ENCODE measurements around the gene LILRB1. TPM values are rescaled to one million over a fixed set of nuclear protein-coding genes. Genes with fewer than 3 reads are reported as not detected.
A peak's percentile ranks its signal among the peaks of the same experiment; 100 is the strongest.
"Not testable (repeated sequence)": the region's sequence is repeated elsewhere in the genome, so short reads cannot be mapped to it uniquely, and the experiment has no call there.

LILRB1 gene
- total and polyA plus RNA-seq, 2 of the 13 experiments (the other 11 are each of a cell fraction or from before 2014, with no cell fraction given), result not detected

GRCh38 chr19:54676210-54676834 is 46.0 kb downstream of the LILRB1 start:
- H4K20me1 ChIP-seq (ENCODE audit: insufficient read depth, low read length); H3K4me3 ChIP-seq (replicated peaks in 1 of 3; ENCODE audit: insufficient read depth in 1 of 3, low read depth in 2 of 3, low read length in 3 of 3); H3K79me2 ChIP-seq (ENCODE audit: insufficient read depth, low read length); BruUV-seq (replicated peaks); H3K27me3 ChIP-seq (ENCODE audit: control insufficient read depth in 1 of 2, insufficient read depth in 2 of 2, low read length in 2 of 2); POLR2A ChIA-PET; H3K27ac ChIP-seq (ENCODE audit: extremely low read length, insufficient read depth, low read length); H3K9ac ChIP-seq (ENCODE audit: insufficient read depth, low read depth, low read length); H3K4me1 ChIP-seq (ENCODE audit: insufficient read depth, low read length); H3K9me3 ChIP-seq (ENCODE audit: low read length); H3K36me3 ChIP-seq (replicated peaks in 1 of 2; ENCODE audit: control insufficient read depth in 1 of 2, insufficient read depth in 2 of 2, low read length in 2 of 2); H3K4me2 ChIP-seq (ENCODE audit: low read depth, low read length); H2AFZ ChIP-seq (ENCODE audit: low read length); ATAC-seq: not testable (repeated sequence)
- FAIRE-seq (peak; percentile 84), DNase-seq (ENCODE audit: low spot score) (peak; percentile 13)
- CTCF ChIA-PET (ENCODE audit: low intra/inter-chr PET ratio, low total read pairs), result interaction anchor here (0.7 to 1.9 kb wide), 3 partner anchors 23 to 198 kb away, joined by 4 to 10 read pairs (median 4); no protein-coding TSS in a partner anchor
- intact Hi-C loops (cut with micrococcal nuclease; ENCODE audit: unreplicated experiment) (loop anchor here (2.0 kb wide), 1 partner anchor 198 kb away; no protein-coding TSS in a partner anchor), in situ Hi-C loops (cut with HindIII; ENCODE audit: extremely low pct_ligation_motif_present, low pct_unique_long_range_greater_than_20kb) (loop anchor here (10.0 kb wide), 1 partner anchor 202 kb away; the partner anchor contains the start of gene CDC42EP5)
- TF ChIP-seq CTCF (CRISPR knock-in tag; IDR thresholded peaks at IDR 0.05) (peak; percentile 79), SMC3 (IDR thresholded peaks at IDR 0.05; ENCODE audit: low read length) (peak; percentile 55; the same call in 1 of the 2 replicates), RAD21 (CRISPR knock-in tag; IDR thresholded peaks at IDR 0.05) (peak; percentile 20; the same call in 1 of the 2 replicates), STAG1 (CRISPR knock-in tag; IDR thresholded peaks at IDR 0.05) (peak; percentile 60)
- whole genome bisulfite sequencing (ENCODE audit: low lambda C conversion rate), result 3% methylated on average over 10 of the region's 10 CpGs

DNA sequence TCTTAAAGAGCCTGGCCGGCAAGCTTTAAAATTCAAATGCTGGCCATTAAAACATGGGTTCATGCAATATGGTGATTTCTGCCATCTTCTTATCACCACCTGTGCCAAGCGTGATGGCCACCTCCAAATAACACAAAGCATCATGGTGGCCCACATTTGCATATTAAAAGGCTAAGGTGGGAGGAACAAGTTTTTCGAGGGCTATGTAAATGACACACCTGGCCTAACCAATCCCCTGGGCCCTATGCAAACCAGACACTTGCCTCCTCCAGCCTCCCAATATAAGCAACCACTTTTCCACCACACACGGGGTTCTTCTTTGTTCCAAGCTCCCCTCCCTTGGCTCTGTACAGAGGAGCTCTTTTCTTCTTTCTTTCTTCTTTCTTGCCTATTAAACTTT is 46.9 kb downstream of the LILRB1 start:
- in situ Hi-C loops (cut with HindIII; ENCODE audit: extremely low pct_ligation_motif_present, low pct_unique_long_range_greater_than_20kb), result loop anchor here (10.0 kb wide), 1 partner anchor 202 kb away; the partner anchor contains the start of gene CDC42EP5
- ChIA-PET POLR2A (no interaction called here), CTCF (ENCODE audit: low intra/inter-chr PET ratio, low total read pairs) (no interaction called here)
- Histone ChIP-seq H3K27ac (ENCODE audit: extremely low read length, insufficient read depth, low read length) (no peak overlapping the region), H3K36me3 (replicated peaks in 1 of 2; ENCODE audit: control insufficient read depth in 1 of 2, insufficient read depth in 2 of 2, low read length in 2 of 2) (no peaks in the 10 kb centered on the region), H2AFZ (ENCODE audit: low read length) (no peak overlapping the region), H3K79me2 (ENCODE audit: insufficient read depth, low read length) (no peaks in the 10 kb centered on the region), H3K9ac (ENCODE audit: insufficient read depth, low read depth, low read length) (no peak overlapping the region), H3K4me1 (ENCODE audit: insufficient read depth, low read length) (no peaks in the 10 kb centered on the region), H3K27me3 (ENCODE audit: control insufficient read depth in 1 of 2, insufficient read depth in 2 of 2, low read length in 2 of 2) (no peaks in the 10 kb centered on the region), H4K20me1 (ENCODE audit: insufficient read depth, low read length) (no peaks in the 10 kb centered on the region), H3K9me3 (ENCODE audit: low read length) (no peaks in the 10 kb centered on the region), H3K4me2 (ENCODE audit: low read depth, low read length) (no peak overlapping the region), H3K4me3 (replicated peaks in 1 of 3; ENCODE audit: insufficient read depth in 1 of 3, low read depth in 2 of 3, low read length in 3 of 3) (no peak overlapping the region)
- no peak for FAIRE-seq
- no peak for ATAC-seq
- no peak for DNase-seq (ENCODE audit: low spot score)
- no TSS peak for BruUV-seq (replicated peaks)
- intact Hi-C loops (cut with micrococcal nuclease; ENCODE audit: unreplicated experiment), result loop anchor here (2.0 kb wide), 1 partner anchor 198 kb away; no protein-coding TSS in a partner anchor
- WGBS (ENCODE audit: low lambda C conversion rate), result 34% methylated on average over 3 of the region's 4 CpGs
- no peak for TF ChIP-seq IKZF4 (CRISPR knock-in tag; IDR thresholded peaks at IDR 0.05; ENCODE audit: borderline replicate concordance, low read depth, not compliant biosample characterization)
- TF ChIP-seq ZFP36 (IDR thresholded peaks at IDR 0.05; ENCODE audit: borderline replicate concordance, low read depth, low read length, partially characterized antibody), result no peak
- no peak for TF ChIP-seq SMARCC2 (IDR thresholded peaks at IDR 0.05)
- no peak for TF ChIP-seq NFE2 (CRISPR knock-in tag; IDR thresholded peaks at IDR 0.05)
- TF ChIP-seq ZNF124 (CRISPR knock-in tag; IDR thresholded peaks at IDR 0.05), result no peak
- no peak for TF ChIP-seq HNF1B (CRISPR knock-in tag; IDR thresholded peaks at IDR 0.05)
- TF ChIP-seq SMARCE1 (IDR thresholded peaks at IDR 0.05; ENCODE audit: borderline replicate concordance), result no peak
- no peak for TF ChIP-seq HDAC6 (IDR thresholded peaks at IDR 0.05; ENCODE audit: low read depth, low read length)
- no peak for TF ChIP-seq JARID2 (CRISPR knock-in tag; IDR thresholded peaks at IDR 0.05; ENCODE audit: insufficient replicate concordance)
- TF ChIP-seq EEA1 (CRISPR knock-in tag; IDR thresholded peaks at IDR 0.05; ENCODE audit: borderline replicate concordance), result no peak

Measured in HepG2 (cell line).